Neuron (in vitro differentiated cells): ENCODE measurements around the gene SEC14L5.

Experiments used
- H2AFZ ChIP-seq: one replicate; pipeline ENCODE4 v1.6.1; 2013; ENCODE audit warnings: low read depth, mild to moderate bottlenecking, inconsistent platforms, low read length, moderate library complexity
- H3K27me3 ChIP-seq: one replicate; pipeline ENCODE4 v1.6.1; 2013; ENCODE audit warnings: low read length; ENCODE audit not compliant: insufficient read depth
- H3K36me3 ChIP-seq: one replicate; pipeline ENCODE4 v1.6.1; 2013; ENCODE audit warnings: low read length; ENCODE audit not compliant: insufficient read depth
- H3K4me1 ChIP-seq: one replicate; pipeline ENCODE4 v1.6.1; 2013; ENCODE audit warnings: low read length; ENCODE audit not compliant: insufficient read depth
- H3K4me3 ChIP-seq: 2 replicates; pipeline ENCODE4 v1.5.1; 2013; ENCODE audit warnings: mild to moderate bottlenecking, low read length, moderate library complexity
- H3K9me3 ChIP-seq: one replicate; pipeline ENCODE4 v1.6.1; 2013; ENCODE audit warnings: low read length

The SEC14L5 gene

GRCh38 chr16:5005916-5006315, 47.8 kb downstream of the SEC14L5 start:
- no peaks in the 10 kb centered on the region for H3K36me3 ChIP-seq
- H3K9me3 ChIP-seq, result no peaks in the 10 kb centered on the region
- no peak overlapping the region for H3K4me3 ChIP-seq
- H3K4me1 ChIP-seq, result peaks cover 6% of the 10 kb centered on the region
- no peak overlapping the region for H2AFZ ChIP-seq
- peaks cover 13% of the 10 kb centered on the region for H3K27me3 ChIP-seq

- no peak overlapping the region for H2AFZ ChIP-seq
- peaks cover 6% of the 10 kb centered on the region for H3K4me1 ChIP-seq
- no peaks in the 10 kb centered on the region for H3K9me3 ChIP-seq
- peaks cover 14% of the 10 kb centered on the region for H3K27me3 ChIP-seq
- no peak overlapping the region for H3K4me3 ChIP-seq
- no peaks in the 10 kb centered on the region for H3K36me3 ChIP-seq
Observed at GRCh38 chr16:5006348-5007193, 48.4 kb downstream of the SEC14L5 start.

GRCh38 chr16:5007256-5007655, 49.1 kb downstream of the SEC14L5 start:
- H3K4me1 ChIP-seq, result peaks cover 6% of the 10 kb centered on the region
- H2AFZ ChIP-seq, result no peak overlapping the region
- peaks cover 14% of the 10 kb centered on the region for H3K27me3 ChIP-seq
- no peak overlapping the region for H3K4me3 ChIP-seq
- no peaks in the 10 kb centered on the region for H3K36me3 ChIP-seq
- H3K9me3 ChIP-seq, result no peaks in the 10 kb centered on the region

- H2AFZ ChIP-seq, result no peak overlapping the region
- H3K4me1 ChIP-seq, result peaks cover 6% of the 10 kb centered on the region
- no peaks in the 10 kb centered on the region for H3K36me3 ChIP-seq
- H3K27me3 ChIP-seq, result peaks cover 11% of the 10 kb centered on the region
- no peaks in the 10 kb centered on the region for H3K9me3 ChIP-seq
- no peak overlapping the region for H3K4me3 ChIP-seq
Observed at GRCh38 chr16:5008311-5008731, 50.2 kb downstream of the SEC14L5 start.

- H3K4me3 ChIP-seq, result no peak overlapping the region
- H3K9me3 ChIP-seq, result no peaks in the 10 kb centered on the region
- H2AFZ ChIP-seq, result no peak overlapping the region
- no peaks in the 10 kb centered on the region for H3K36me3 ChIP-seq
- H3K4me1 ChIP-seq, result peaks cover 6% of the 10 kb centered on the region
- peaks cover 15% of the 10 kb centered on the region for H3K27me3 ChIP-seq
Observed at GRCh38 chr16:5010576-5011329, 52.6 kb downstream of the SEC14L5 start.

GRCh38 chr16:5011637-5012036, 53.5 kb downstream of the SEC14L5 start:
- Histone ChIP-seq H3K4me1 (peaks cover 2% of the 10 kb centered on the region), H3K36me3 (no peaks in the 10 kb centered on the region), H3K9me3 (no peaks in the 10 kb centered on the region), H3K4me3 (no peak overlapping the region), H3K27me3 (peaks cover 15% of the 10 kb centered on the region), H2AFZ (no peak overlapping the region)

GRCh38 chr16:5012887-5013286, 54.8 kb downstream of the SEC14L5 start:
- no peaks in the 10 kb centered on the region for H3K9me3 ChIP-seq
- no peak overlapping the region for H2AFZ ChIP-seq
- no peak overlapping the region for H3K4me3 ChIP-seq
- no peaks in the 10 kb centered on the region for H3K36me3 ChIP-seq
- H3K4me1 ChIP-seq, result no peaks in the 10 kb centered on the region
- H3K27me3 ChIP-seq, result peaks cover 15% of the 10 kb centered on the region

- no peaks in the 10 kb centered on the region for H3K9me3 ChIP-seq
- no peak overlapping the region for H2AFZ ChIP-seq
- H3K36me3 ChIP-seq, result no peaks in the 10 kb centered on the region
- H3K4me1 ChIP-seq, result no peaks in the 10 kb centered on the region
- no peak overlapping the region for H3K4me3 ChIP-seq
- peaks cover 10% of the 10 kb centered on the region for H3K27me3 ChIP-seq
Observed at GRCh38 chr16:5015351-5015750, 57.2 kb downstream of the SEC14L5 start.

GRCh38 chr16:5015887-5016286, 57.8 kb downstream of the SEC14L5 start:
- Histone ChIP-seq H3K36me3 (no peaks in the 10 kb centered on the region), H3K27me3 (peaks cover 5% of the 10 kb centered on the region), H3K4me3 (no peak overlapping the region), H3K4me1 (no peaks in the 10 kb centered on the region), H3K9me3 (no peaks in the 10 kb centered on the region), H2AFZ (no peak overlapping the region)

- Histone ChIP-seq H3K27me3 (peaks cover 4% of the 10 kb centered on the region), H3K36me3 (no peaks in the 10 kb centered on the region), H3K4me3 (no peak overlapping the region), H3K4me1 (no peaks in the 10 kb centered on the region), H2AFZ (no peak overlapping the region), H3K9me3 (no peaks in the 10 kb centered on the region)
Observed at GRCh38 chr16:5016967-5017677, 59.0 kb downstream of the SEC14L5 start.

- no peak overlapping the region for H3K4me3 ChIP-seq
- no peaks in the 10 kb centered on the region for H3K9me3 ChIP-seq
- no peaks in the 10 kb centered on the region for H3K4me1 ChIP-seq
- no peaks in the 10 kb centered on the region for H3K36me3 ChIP-seq
- H3K27me3 ChIP-seq, result peaks cover 4% of the 10 kb centered on the region
- no peak overlapping the region for H2AFZ ChIP-seq
Observed at GRCh38 chr16:5017678-5017969, 59.5 kb downstream of the SEC14L5 start.

GRCh38 chr16:5018793-5019192, 60.7 kb downstream of the SEC14L5 start:
- Histone ChIP-seq H3K4me3 (no peak overlapping the region), H2AFZ (no peak overlapping the region), H3K9me3 (no peaks in the 10 kb centered on the region), H3K27me3 (peaks cover 2% of the 10 kb centered on the region), H3K36me3 (no peaks in the 10 kb centered on the region), H3K4me1 (no peaks in the 10 kb centered on the region)

GRCh38 chr16:5019775-5020174, 61.6 kb downstream of the SEC14L5 start:
- Histone ChIP-seq H3K4me1 (no peaks in the 10 kb centered on the region), H2AFZ (no peak overlapping the region), H3K9me3 (no peaks in the 10 kb centered on the region), H3K4me3 (no peak overlapping the region), H3K36me3 (no peaks in the 10 kb centered on the region), H3K27me3 (no peaks in the 10 kb centered on the region)
